Measurements from ENCODE around the gene RAB7A. TPM values are rescaled to one million over a fixed set of nuclear protein-coding genes. Genes with fewer than 3 reads are reported as not detected.

The RAB7A gene
- total and polyA plus RNA-seq, 2 of the 13 experiments (the other 11 are each of a cell fraction or from before 2014, with no cell fraction given): 26.5 to 182 TPM

- TF ChIP-seq ZMYM3 (CRISPR knock-in tag; IDR thresholded peaks at IDR 0.05) (no peak; the same call in none of the 2 replicates), HNRNPL (IDR thresholded peaks at IDR 0.05; ENCODE audit: low read depth, low read length) (no peak), SOX5 (CRISPR knock-in tag; IDR thresholded peaks at IDR 0.05; ENCODE audit: borderline replicate concordance) (peak; percentile 19), AKAP8 (CRISPR knock-in tag; IDR thresholded peaks at IDR 0.05) (peak; percentile 89; the same call in 1 of the 2 replicates), ZNF574 (CRISPR knock-in tag; IDR thresholded peaks at IDR 0.05) (peak; percentile 88), SCMH1 (CRISPR knock-in tag; IDR thresholded peaks at IDR 0.05; ENCODE audit: borderline replicate concordance) (no peak), MAFK (conservative IDR thresholded peaks at IDR 0.05 in 1 of 2, IDR thresholded peaks at IDR 0.05 in 1 of 2; ENCODE audit: low read length in 2 of 2) (no peak), ZFP1 (CRISPR knock-in tag; IDR thresholded peaks at IDR 0.05) (0 out of 2 replicates have a peak, but pooled peaks have one; percentile 23), POLR2AphosphoS5 (IDR thresholded peaks at IDR 0.05; ENCODE audit: low read depth, low read length) (peak; percentile 84), FOXA1 (IDR thresholded peaks at IDR 0.05) (no peak), FOXA1 (CRISPR knock-in tag; IDR thresholded peaks at IDR 0.05) (peak; percentile 63; the same call in 1 of the 2 replicates), ZNF468 (CRISPR knock-in tag; IDR thresholded peaks at IDR 0.05) (no peak), GZF1 (CRISPR knock-in tag; IDR thresholded peaks at IDR 0.05) (no peak), TBX2 (CRISPR knock-in tag; IDR thresholded peaks at IDR 0.05; ENCODE audit: borderline replicate concordance) (peak; percentile 96), NFKBIZ (CRISPR knock-in tag; IDR thresholded peaks at IDR 0.05) (no peak; the same call in 1 of the 2 replicates), FOXK1 (CRISPR knock-in tag; IDR thresholded peaks at IDR 0.05; ENCODE audit: borderline replicate concordance, low read depth) (peak; percentile 82; the same call in 1 of the 2 replicates), RFX3 (CRISPR knock-in tag; IDR thresholded peaks at IDR 0.05) (no peak)
- TF ChIP-seq, protein P1, sequence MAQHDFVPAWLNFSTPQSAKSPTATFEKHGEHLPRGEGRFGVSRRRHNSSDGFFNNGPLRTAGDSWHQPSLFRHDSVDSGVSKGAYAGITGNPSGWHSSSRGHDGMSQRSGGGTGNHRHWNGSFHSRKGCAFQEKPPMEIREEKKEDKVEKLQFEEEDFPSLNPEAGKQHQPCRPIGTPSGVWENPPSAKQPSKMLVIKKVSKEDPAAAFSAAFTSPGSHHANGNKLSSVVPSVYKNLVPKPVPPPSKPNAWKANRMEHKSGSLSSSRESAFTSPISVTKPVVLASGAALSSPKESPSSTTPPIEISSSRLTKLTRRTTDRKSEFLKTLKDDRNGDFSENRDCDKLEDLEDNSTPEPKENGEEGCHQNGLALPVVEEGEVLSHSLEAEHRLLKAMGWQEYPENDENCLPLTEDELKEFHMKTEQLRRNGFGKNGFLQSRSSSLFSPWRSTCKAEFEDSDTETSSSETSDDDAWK (CRISPR knock-in tag; IDR thresholded peaks at IDR 0.05): no peak
- TF ChIP-seq, protein P2, sequence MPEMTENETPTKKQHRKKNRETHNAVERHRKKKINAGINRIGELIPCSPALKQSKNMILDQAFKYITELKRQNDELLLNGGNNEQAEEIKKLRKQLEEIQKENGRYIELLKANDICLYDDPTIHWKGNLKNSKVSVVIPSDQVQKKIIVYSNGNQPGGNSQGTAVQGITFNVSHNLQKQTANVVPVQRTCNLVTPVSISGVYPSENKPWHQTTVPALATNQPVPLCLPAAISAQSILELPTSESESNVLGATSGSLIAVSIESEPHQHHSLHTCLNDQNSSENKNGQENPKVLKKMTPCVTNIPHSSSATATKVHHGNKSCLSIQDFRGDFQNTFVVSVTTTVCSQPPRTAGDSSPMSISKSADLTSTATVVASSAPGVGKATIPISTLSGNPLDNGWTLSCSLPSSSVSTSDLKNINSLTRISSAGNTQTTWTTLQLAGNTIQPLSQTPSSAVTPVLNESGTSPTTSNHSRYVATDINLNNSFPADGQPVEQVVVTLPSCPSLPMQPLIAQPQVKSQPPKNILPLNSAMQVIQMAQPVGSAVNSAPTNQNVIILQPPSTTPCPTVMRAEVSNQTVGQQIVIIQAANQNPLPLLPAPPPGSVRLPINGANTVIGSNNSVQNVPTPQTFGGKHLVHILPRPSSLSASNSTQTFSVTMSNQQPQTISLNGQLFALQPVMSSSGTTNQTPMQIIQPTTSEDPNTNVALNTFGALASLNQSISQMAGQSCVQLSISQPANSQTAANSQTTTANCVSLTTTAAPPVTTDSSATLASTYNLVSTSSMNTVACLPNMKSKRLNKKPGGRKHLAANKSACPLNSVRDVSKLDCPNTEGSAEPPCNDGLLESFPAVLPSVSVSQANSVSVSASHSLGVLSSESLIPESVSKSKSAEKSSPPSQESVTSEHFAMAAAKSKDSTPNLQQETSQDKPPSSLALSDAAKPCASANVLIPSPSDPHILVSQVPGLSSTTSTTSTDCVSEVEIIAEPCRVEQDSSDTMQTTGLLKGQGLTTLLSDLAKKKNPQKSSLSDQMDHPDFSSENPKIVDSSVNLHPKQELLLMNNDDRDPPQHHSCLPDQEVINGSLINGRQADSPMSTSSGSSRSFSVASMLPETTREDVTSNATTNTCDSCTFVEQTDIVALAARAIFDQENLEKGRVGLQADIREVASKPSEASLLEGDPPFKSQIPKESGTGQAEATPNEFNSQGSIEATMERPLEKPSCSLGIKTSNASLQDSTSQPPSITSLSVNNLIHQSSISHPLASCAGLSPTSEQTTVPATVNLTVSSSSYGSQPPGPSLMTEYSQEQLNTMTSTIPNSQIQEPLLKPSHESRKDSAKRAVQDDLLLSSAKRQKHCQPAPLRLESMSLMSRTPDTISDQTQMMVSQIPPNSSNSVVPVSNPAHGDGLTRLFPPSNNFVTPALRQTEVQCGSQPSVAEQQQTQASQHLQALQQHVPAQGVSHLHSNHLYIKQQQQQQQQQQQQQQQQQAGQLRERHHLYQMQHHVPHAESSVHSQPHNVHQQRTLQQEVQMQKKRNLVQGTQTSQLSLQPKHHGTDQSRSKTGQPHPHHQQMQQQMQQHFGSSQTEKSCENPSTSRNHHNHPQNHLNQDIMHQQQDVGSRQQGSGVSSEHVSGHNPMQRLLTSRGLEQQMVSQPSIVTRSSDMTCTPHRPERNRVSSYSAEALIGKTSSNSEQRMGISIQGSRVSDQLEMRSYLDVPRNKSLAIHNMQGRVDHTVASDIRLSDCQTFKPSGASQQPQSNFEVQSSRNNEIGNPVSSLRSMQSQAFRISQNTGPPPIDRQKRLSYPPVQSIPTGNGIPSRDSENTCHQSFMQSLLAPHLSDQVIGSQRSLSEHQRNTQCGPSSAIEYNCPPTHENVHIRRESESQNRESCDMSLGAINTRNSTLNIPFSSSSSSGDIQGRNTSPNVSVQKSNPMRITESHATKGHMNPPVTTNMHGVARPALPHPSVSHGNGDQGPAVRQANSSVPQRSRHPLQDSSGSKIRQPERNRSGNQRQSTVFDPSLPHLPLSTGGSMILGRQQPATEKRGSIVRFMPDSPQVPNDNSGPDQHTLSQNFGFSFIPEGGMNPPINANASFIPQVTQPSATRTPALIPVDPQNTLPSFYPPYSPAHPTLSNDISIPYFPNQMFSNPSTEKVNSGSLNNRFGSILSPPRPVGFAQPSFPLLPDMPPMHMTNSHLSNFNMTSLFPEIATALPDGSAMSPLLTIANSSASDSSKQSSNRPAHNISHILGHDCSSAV (CRISPR knock-in tag; IDR thresholded peaks at IDR 0.05; ENCODE audit: borderline replicate concordance): no peak
Observed at GRCh38 chr3:128680603-128681368, 45.2 kb upstream of the RAB7A start (continued).
